Fibroblast of lung (primary cell): Measurements from ENCODE around the gene OR51I2. TPM values are rescaled to one million over a fixed set of nuclear protein-coding genes. Genes with fewer than 3 reads are reported as not detected.

Source experiments
- DNase-seq, 2 donors: peaks; one replicate each; pipeline versions ENCODE4 v3.0.0 to v3.0.0-alpha.2; 2010; ENCODE audit warnings: low read depth in 2 of 2
- H2AFZ ChIP-seq: 2 replicates; pipeline ENCODE4 v1.5.1; 2012; ENCODE audit warnings: low read length, control low read depth, inconsistent platforms
- H3K27ac ChIP-seq: 2 replicates; pipeline ENCODE4 v1.5.1; 2011; ENCODE audit warnings: low read length, control low read depth; ENCODE audit not compliant: insufficient read depth
- H3K27me3 ChIP-seq: 2 replicates; pipeline ENCODE4 v1.5.1; 2011; ENCODE audit warnings: mild to moderate bottlenecking, low read length; ENCODE audit not compliant: control insufficient read depth, insufficient read depth
- H3K36me3 ChIP-seq: 2 replicates; pipeline ENCODE4 v1.5.1; 2011; ENCODE audit warnings: low read length; ENCODE audit not compliant: control insufficient read depth, insufficient read depth
- H3K4me1 ChIP-seq: 2 replicates; pipeline ENCODE4 v1.5.1; 2011; ENCODE audit warnings: low read length; ENCODE audit not compliant: control insufficient read depth, insufficient read depth; ENCODE audit errors: extremely low read depth
- H3K4me2 ChIP-seq: 2 replicates; pipeline ENCODE4 v1.5.1; 2011; ENCODE audit warnings: low read length, control low read depth; ENCODE audit not compliant: insufficient read depth; ENCODE audit errors: extremely low read depth
- H3K4me3 ChIP-seq, 4 experiments: fragments of 200-600 bp in 1 of 4; sonication (generic) in 1 of 4; replicated peaks in 1 of 4; 2 replicates each; pipeline ENCODE4 v1.5.1; 2011 to 2016; ENCODE audit warnings: low read length in 4 of 4, low read depth in 3 of 4, mild to moderate bottlenecking in 3 of 4, control low read depth in 2 of 4, inconsistent platforms in 1 of 4, mixed read lengths in 1 of 4; ENCODE audit not compliant: insufficient read depth in 1 of 4; ENCODE audit errors: control extremely low read depth in 1 of 4
- H3K79me2 ChIP-seq: 2 replicates; pipeline ENCODE4 v1.5.1; 2012; ENCODE audit warnings: mild to moderate bottlenecking, low read length, inconsistent platforms; ENCODE audit not compliant: control insufficient read depth, insufficient read depth
- H3K9ac ChIP-seq: 2 replicates; pipeline ENCODE4 v1.5.1; 2011; ENCODE audit warnings: mild to moderate bottlenecking, low read length, control low read depth; ENCODE audit not compliant: insufficient read depth
- H3K9me3 ChIP-seq: 2 replicates; pipeline ENCODE4 v1.5.1; 2012; ENCODE audit warnings: low read depth, low read length; ENCODE audit not compliant: control insufficient read depth, insufficient read depth
- H4K20me1 ChIP-seq: 2 replicates; pipeline ENCODE4 v1.5.1; 2011; ENCODE audit warnings: low read length; ENCODE audit not compliant: control insufficient read depth, insufficient read depth; ENCODE audit errors: extremely low read depth
- CTCF ChIP-seq, 2 donors: IDR thresholded peaks in 1 of 2; conservative IDR thresholded peaks in 1 of 2; 1 replicate in 1 of 2; 2 replicates in 1 of 2; pipeline ENCODE4 v1.5.1; 2011 to 2012; ENCODE audit warnings: low read length in 2 of 2, control low read depth in 1 of 2, inconsistent platforms in 1 of 2, low read depth in 1 of 2, mild to moderate bottlenecking in 1 of 2
- EZH2 ChIP-seq: IDR thresholded peaks from 2 replicates; pipeline ENCODE4 v1.5.1; 2012; ENCODE audit warnings: low read length, control low read depth, mild to moderate bottlenecking; ENCODE audit errors: missing control alignments
- polyA plus RNA-seq, 2 donors: library from polyadenylated mRNA; depleted of rRNA in 1 of 2; stranded (reverse) in 1 of 2; unstranded in 1 of 2; fragments of >200 nt; gene quantifications; 2 replicates each; pipeline ENCODE4 v1.2.1, GENCODE V29; 2011 to 2012; ENCODE audit warnings: missing spikeins in 1 of 2
- total RNA-seq: library from RNA; depleted of rRNA; stranded (reverse); fragments of >200 nt; gene quantifications from 2 replicates; pipeline ENCODE4 v1.2.1, GENCODE V29; 2014

Gene OR51I2
- total and polyA plus RNA-seq, 2 donors (not counting 1 experiment from before 2014, with no cell fraction given): under 0.01 TPM; not detected in 1

DNA sequence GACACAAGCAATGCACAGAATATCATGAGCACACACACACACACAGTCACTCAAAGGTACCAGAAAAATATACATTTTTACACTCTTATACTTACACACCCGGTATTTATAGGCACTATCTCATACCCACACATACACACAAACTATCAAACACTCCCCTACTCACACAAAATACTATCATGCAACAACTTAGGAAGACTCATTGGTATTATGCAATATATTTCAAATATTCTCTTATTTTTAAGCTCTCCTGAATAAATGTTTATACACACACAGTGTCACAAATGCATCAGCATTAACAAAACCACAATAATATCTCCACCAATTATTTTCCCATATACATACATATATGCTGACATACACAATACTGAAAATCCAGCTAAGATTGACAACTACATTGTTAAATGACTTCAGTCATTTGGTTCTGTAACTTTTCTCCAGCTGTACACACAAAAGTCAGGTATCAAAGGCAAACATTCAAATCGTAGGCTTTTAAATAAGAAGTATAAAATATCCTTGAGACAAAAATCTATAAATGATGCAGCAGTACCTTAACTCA is 5.2 kb upstream of the OR51I2 start:
- Histone ChIP-seq H3K4me2 (no peak overlapping the region), H3K4me1 (no peaks in the 10 kb centered on the region), H2AFZ (no peak overlapping the region), H4K20me1 (no peaks in the 10 kb centered on the region), H3K36me3 (no peaks in the 10 kb centered on the region), H3K9me3 (no peaks in the 10 kb centered on the region), H3K27me3 (no peaks in the 10 kb centered on the region), H3K79me2 (no peaks in the 10 kb centered on the region), H3K27ac (no peak overlapping the region), H3K9ac (no peak overlapping the region), H3K4me3 (no peak overlapping the region)
- DNase-seq: no peak
- TF ChIP-seq EZH2 (no peak), CTCF (conservative IDR thresholded peaks at IDR 0.05 in 1 of 2, IDR thresholded peaks at IDR 0.05 in 1 of 2; ENCODE audit: low read depth in 1 of 2, low read length in 2 of 2) (no peak)

DNA sequence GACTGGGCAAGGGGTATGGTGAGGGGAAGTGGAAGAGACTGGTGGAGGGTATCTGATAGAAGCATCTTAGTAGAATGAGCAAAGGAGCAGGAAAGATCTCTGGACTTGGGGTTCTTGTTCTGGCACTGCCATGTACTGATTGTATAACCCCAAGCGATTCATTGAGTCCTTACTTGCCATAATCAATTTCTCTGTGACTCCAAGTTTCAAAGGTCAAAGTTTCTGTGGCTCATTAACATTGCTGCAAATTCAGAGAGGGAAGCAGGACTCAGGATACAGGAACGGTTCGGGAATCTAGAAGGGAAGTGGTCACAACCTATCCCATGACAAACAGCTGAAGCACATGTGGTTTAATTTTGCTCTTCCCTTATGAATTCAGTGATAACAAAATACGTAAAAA is 309 bp downstream of the OR51I2 start:
- no peaks in the 10 kb centered on the region for H3K4me1 ChIP-seq
- H3K27ac ChIP-seq: no peak overlapping the region
- no peaks in the 10 kb centered on the region for H4K20me1 ChIP-seq
- TF ChIP-seq EZH2 (no peak), CTCF (conservative IDR thresholded peaks at IDR 0.05 in 1 of 2, IDR thresholded peaks at IDR 0.05 in 1 of 2; ENCODE audit: low read depth in 1 of 2, low read length in 2 of 2) (no peak)
- no peak overlapping the region for H3K4me2 ChIP-seq
- H3K27me3 ChIP-seq: no peaks in the 10 kb centered on the region
- no peaks in the 10 kb centered on the region for H3K36me3 ChIP-seq
- no peak overlapping the region for H3K9ac ChIP-seq
- no peak for DNase-seq
- no peaks in the 10 kb centered on the region for H3K9me3 ChIP-seq
- H3K79me2 ChIP-seq: no peaks in the 10 kb centered on the region
- no peak overlapping the region for H3K4me3 ChIP-seq
- H2AFZ ChIP-seq: no peak overlapping the region

- H2AFZ ChIP-seq: no peak overlapping the region
- no peak for TF ChIP-seq CTCF (conservative IDR thresholded peaks at IDR 0.05 in 1 of 2, IDR thresholded peaks at IDR 0.05 in 1 of 2; ENCODE audit: low read depth in 1 of 2, low read length in 2 of 2)
- TF ChIP-seq EZH2: no peak
- H3K79me2 ChIP-seq: no peaks in the 10 kb centered on the region
These were observed 12.0 kb downstream of the OR51I2 start for GRCh38 chr11:5460983-5461621.

More at GRCh38 chr11:5460983-5461621, 12.0 kb downstream of the OR51I2 start:
- Histone ChIP-seq H3K4me3 (no peak overlapping the region), H3K27ac (no peak overlapping the region), H3K9me3 (no peaks in the 10 kb centered on the region), H3K9ac (no peak overlapping the region), H4K20me1 (no peaks in the 10 kb centered on the region), H3K36me3 (no peaks in the 10 kb centered on the region), H3K4me1 (no peaks in the 10 kb centered on the region), H3K4me2 (no peak overlapping the region), H3K27me3 (no peaks in the 10 kb centered on the region)
- no peak for DNase-seq
